Lower lobe of right lung (tissue), 2 donors: Measurements from ENCODE around the gene CCDC182. TPM values are rescaled to one million over a fixed set of nuclear protein-coding genes. Genes with fewer than 3 reads are reported as not detected.

Experiments used
- ATAC-seq, 2 donors: fragments of 200-7000 bp; cut with Tn5 transposase; one replicate each; pipeline ENCODE4 v1.9.1; 2020 to 2022; ENCODE audit warnings: mild to moderate bottlenecking in 2 of 2, moderate library complexity in 2 of 2
- DNase-seq: peaks from one replicate; pipeline ENCODE4 v3.0.0-alpha.2; 2020
- H3K27ac ChIP-seq: fragments of 200-600 bp; one replicate; pipeline ENCODE4 v1.8.0; 2022
- H3K27me3 ChIP-seq: fragments of 200-600 bp; one replicate; pipeline ENCODE4 v1.8.0; 2022; ENCODE audit warnings: low read depth
- H3K36me3 ChIP-seq: fragments of 200-600 bp; one replicate; pipeline ENCODE4 v1.8.0; 2022; ENCODE audit warnings: mild to moderate bottlenecking
- H3K4me1 ChIP-seq: fragments of 200-600 bp; one replicate; pipeline ENCODE4 v1.8.0; 2022
- H3K4me3 ChIP-seq: fragments of 200-600 bp; one replicate; pipeline ENCODE4 v1.8.0; 2022; ENCODE audit warnings: mild to moderate bottlenecking
- H3K9me3 ChIP-seq: fragments of 200-600 bp; one replicate; pipeline ENCODE4 v1.8.0; 2022
- intact Hi-C: fragments of 100-400 bp; cut with DNase I; formaldehyde crosslinking; loops from one replicate; pipeline ENCODE4 v1.11.0; 2022
- total RNA-seq: library from RNA; stranded (reverse); fragmentation: NEBNext Ultra II Directional; extraction: Animal tissue kit (Norgen Biotek cat#: 25700); gene quantifications from one replicate; pipeline ENCODE4 v1.2.1, GENCODE V29; 2021
- TF ChIP-seq, protein P1 (sequence below): fragments of 200-600 bp; IDR thresholded peaks from one replicate; pipeline ENCODE4 v1.8.0; 2022; ENCODE audit warnings: antibody characterized with exemption, mild to moderate bottlenecking
- donor health status: DM: no; HTN: yes; CAD: no; lungs with severe emphysema.

The CCDC182 gene
- total RNA-seq, 1 donor from 2014 or later: not detected

DNA sequence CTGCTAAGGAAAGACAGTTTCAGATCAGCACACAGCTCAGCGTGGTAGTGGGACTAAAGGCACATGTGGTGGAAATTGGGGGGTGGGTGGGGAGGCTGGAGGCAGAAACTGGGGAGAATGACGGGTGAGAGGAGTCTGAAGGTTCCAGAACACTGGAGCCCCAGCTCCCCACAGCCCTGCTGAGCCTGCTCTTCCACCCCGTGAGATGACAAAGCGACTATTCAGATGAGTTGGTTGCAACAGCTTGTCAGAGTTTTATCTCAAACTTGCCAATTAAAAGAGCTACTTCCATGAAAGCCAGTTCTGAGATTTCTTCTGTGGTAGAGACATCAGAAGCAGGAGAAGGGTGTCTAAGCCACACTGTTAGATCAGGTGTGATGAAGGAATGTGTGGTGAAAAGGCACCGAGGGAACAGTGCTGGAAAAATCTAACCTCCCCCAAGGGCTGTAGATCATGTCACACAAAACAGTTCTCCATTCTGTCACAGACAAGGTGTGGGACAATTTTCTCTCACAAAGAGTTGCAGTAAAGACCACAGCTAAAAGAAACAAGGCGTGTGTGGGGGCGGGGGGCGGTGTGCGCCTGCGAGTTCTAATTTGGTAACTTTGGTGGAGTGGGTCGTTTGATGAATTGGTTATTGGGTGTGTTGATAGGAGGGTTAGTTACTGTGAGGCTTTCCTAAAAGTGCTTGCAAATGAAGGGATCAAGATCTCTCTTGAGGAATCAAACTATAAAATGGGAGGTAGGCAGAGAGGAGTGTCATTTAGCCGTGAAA is 39.0 kb downstream of the CCDC182 start:
- no peaks in the 10 kb centered on the region for H3K27me3 ChIP-seq
- H3K9me3 ChIP-seq: no peaks in the 10 kb centered on the region
- DNase-seq (no peak), ATAC-seq (no peak)
- H3K36me3 ChIP-seq: no peaks in the 10 kb centered on the region
- TF ChIP-seq, protein P1, sequence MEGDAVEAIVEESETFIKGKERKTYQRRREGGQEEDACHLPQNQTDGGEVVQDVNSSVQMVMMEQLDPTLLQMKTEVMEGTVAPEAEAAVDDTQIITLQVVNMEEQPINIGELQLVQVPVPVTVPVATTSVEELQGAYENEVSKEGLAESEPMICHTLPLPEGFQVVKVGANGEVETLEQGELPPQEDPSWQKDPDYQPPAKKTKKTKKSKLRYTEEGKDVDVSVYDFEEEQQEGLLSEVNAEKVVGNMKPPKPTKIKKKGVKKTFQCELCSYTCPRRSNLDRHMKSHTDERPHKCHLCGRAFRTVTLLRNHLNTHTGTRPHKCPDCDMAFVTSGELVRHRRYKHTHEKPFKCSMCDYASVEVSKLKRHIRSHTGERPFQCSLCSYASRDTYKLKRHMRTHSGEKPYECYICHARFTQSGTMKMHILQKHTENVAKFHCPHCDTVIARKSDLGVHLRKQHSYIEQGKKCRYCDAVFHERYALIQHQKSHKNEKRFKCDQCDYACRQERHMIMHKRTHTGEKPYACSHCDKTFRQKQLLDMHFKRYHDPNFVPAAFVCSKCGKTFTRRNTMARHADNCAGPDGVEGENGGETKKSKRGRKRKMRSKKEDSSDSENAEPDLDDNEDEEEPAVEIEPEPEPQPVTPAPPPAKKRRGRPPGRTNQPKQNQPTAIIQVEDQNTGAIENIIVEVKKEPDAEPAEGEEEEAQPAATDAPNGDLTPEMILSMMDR: no peak
- no peaks in the 10 kb centered on the region for H3K4me1 ChIP-seq
- no peak overlapping the region for H3K4me3 ChIP-seq
- intact Hi-C loops: no loop called here
- H3K27ac ChIP-seq: no peak overlapping the region

DNA sequence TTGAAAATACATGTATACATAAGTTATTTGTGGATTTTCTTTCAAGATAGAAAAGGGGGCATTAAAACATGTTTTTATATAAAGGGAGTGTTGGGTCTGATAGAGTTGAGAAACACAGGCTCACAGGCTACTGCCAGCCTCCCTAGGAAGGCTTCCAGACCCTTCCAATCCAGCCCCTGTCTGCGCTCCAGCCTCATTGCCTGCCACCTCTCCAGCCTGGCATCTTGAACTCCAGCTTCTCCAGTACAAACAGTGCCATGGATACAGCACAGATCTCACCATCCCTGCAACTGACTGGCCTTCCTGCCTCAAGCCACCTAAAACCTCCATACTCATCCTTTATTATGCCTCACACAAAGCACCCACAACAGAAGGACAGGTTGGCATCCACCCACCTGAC is 40.7 kb downstream of the CCDC182 start:
- intact Hi-C loops: no loop called here
- TF ChIP-seq, protein P1: no peak

DNA sequence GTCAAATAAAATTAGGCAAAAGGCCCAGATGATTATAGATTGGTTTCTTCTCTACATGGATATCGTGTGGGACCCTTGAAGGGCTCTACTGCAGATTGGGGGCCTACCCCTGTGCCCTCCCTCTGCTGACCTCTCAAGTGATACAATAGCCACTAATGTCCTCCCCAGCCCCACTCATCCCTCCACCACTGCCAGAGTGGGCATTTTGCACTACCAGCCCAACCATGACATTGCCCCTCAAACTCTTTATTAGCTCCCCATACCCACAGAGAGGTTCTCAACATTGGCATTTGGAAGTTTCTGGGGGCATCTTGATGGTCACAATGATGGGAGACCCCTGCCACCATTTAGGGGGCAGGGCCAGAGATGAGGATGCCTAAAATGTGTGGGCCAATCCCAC is 41.8 kb downstream of the CCDC182 start:
- DNase-seq (no peak), ATAC-seq (no peak)
- Histone ChIP-seq H3K27ac (no peak overlapping the region), H3K36me3 (no peaks in the 10 kb centered on the region), H3K4me3 (no peak overlapping the region), H3K27me3 (no peaks in the 10 kb centered on the region), H3K9me3 (no peaks in the 10 kb centered on the region), H3K4me1 (no peaks in the 10 kb centered on the region)
- intact Hi-C loops: no loop called here
- TF ChIP-seq, protein P1: no peak

More for the DNA sequence above, 40.7 kb downstream of the CCDC182 start:
- Histone ChIP-seq H3K36me3 (no peaks in the 10 kb centered on the region), H3K4me3 (no peak overlapping the region), H3K27me3 (no peaks in the 10 kb centered on the region), H3K9me3 (no peaks in the 10 kb centered on the region), H3K4me1 (no peaks in the 10 kb centered on the region), H3K27ac (no peak overlapping the region)
- ATAC-seq (no peak), DNase-seq (no peak)

DNA sequence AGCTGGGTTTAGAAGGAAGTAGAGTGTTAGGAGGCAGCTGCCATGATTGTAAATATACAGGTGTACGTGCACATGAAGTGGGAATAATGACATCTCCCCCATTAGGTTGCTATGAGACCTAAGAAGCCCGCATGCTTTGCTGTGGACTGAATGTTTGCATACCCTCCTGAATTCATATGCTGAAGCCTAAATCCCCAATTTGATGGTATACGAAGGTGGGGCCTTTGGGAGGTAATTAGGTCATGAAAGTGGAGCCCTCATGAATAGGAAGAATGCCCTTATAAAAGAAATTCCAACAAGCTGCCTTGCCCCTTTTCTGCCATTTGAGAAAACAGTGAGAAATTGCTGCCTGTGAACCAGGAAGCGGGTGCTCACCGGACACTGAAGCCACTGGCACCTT is 44.0 kb downstream of the CCDC182 start:
- no peak overlapping the region for H3K27ac ChIP-seq
- no peak for ATAC-seq
- intact Hi-C loops: no loop called here
- H3K4me3 ChIP-seq: no peak overlapping the region
- no peaks in the 10 kb centered on the region for H3K4me1 ChIP-seq
- no peak for DNase-seq
- no peaks in the 10 kb centered on the region for H3K9me3 ChIP-seq
- H3K27me3 ChIP-seq: no peaks in the 10 kb centered on the region
- no peaks in the 10 kb centered on the region for H3K36me3 ChIP-seq
- TF ChIP-seq, protein P1: no peak

DNA sequence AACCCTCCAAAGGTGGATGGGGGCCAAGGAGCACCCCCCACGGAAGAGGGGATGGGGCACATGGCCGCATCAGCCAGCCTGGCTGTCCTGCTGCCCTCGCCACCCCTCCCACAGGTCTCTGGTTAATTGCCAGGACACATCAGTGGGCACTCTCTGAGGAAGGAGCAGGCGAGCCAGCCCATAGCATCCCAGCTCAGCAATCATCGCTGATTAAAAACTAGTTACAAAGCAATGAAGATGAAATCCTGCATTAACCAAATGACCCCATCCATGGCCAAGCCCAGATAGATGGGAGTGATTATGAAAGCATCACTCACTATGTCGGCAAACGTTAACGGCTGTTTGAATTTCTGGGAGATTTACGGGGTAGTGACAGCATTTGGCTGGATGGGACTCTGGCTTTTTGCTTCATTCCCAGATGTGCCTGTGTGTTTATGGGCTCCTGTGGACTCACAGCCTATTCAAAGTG is 45.3 kb downstream of the CCDC182 start:
- intact Hi-C loops: no loop called here
- ATAC-seq: no peak
- no peak for DNase-seq
- Histone ChIP-seq H3K36me3 (no peaks in the 10 kb centered on the region), H3K4me1 (no peaks in the 10 kb centered on the region), H3K4me3 (no peak overlapping the region), H3K27me3 (no peaks in the 10 kb centered on the region), H3K27ac (no peak overlapping the region), H3K9me3 (no peaks in the 10 kb centered on the region)
- TF ChIP-seq, protein P1: no peak
